ENCODE results near the gene ERAP2.

ERAP2 gene

GRCh38 chr5:96904054-96904931 is 28.0 kb downstream of the ERAP2 start:
- no peak for TF ChIP-seq CTCF (conservative IDR thresholded peaks at IDR 0.05; ENCODE audit: low read depth, low read length)
- DNase-seq (ENCODE audit: low read depth), result no peak
- no peak overlapping the region for H3K4me3 ChIP-seq (ENCODE audit: low read length)

DNA sequence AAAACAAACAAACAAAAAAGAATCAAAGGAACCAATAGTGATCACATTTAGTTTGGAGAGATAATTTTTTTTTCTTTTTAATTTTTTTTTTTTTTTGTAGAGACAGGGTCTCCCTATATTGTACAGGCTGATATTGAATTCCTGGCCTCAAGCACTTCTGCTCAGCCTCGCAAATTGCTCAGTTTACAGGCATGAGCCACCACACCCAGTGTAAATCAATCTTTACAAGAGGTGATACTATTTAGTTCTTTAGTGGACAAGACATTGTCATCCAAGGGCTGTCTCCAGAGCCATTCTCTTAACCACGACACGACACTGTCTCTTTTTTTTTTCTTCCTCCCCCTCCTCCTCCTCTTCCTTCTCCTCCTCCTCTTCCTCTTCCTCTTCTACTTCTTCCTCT is 29.6 kb downstream of the ERAP2 start:
- no peak for TF ChIP-seq CTCF (conservative IDR thresholded peaks at IDR 0.05; ENCODE audit: low read depth, low read length)
- no peak overlapping the region for H3K4me3 ChIP-seq (ENCODE audit: low read length)
- no peak for DNase-seq (ENCODE audit: low read depth)

- no peak for DNase-seq (ENCODE audit: low read depth)
- H3K4me3 ChIP-seq (ENCODE audit: low read length), result no peak overlapping the region
- no peak for TF ChIP-seq CTCF (conservative IDR thresholded peaks at IDR 0.05; ENCODE audit: low read depth, low read length)
Observed at GRCh38 chr5:96909003-96909402, 32.7 kb downstream of the ERAP2 start.

DNA sequence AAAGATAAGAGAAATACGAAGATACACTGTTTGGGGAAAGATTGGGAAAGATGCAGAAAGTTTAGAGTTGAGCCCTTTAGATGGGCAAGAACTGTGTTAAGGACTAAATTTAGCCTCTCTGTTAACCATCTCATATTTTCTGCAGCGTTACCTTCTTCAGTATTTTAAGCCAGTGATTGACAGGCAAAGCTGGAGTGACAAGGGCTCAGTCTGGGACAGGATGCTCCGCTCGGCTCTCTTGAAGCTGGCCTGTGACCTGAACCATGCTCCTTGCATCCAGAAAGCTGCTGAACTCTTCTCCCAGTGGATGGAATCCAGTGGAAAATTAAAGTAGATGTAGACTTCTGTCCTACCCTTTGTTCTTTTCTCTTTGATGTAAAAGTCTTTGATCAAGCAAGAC is 33.1 kb downstream of the ERAP2 start:
- H3K4me3 ChIP-seq (ENCODE audit: low read length), result no peak overlapping the region
- no peak for TF ChIP-seq CTCF (conservative IDR thresholded peaks at IDR 0.05; ENCODE audit: low read depth, low read length)
- DNase-seq (ENCODE audit: low read depth), result no peak

GRCh38 chr5:96911139-96911538 is 34.8 kb downstream of the ERAP2 start:
- no peak for DNase-seq (ENCODE audit: low read depth)
- no peak for TF ChIP-seq CTCF (conservative IDR thresholded peaks at IDR 0.05; ENCODE audit: low read depth, low read length)
- no peak overlapping the region for H3K4me3 ChIP-seq (ENCODE audit: low read length)

DNA sequence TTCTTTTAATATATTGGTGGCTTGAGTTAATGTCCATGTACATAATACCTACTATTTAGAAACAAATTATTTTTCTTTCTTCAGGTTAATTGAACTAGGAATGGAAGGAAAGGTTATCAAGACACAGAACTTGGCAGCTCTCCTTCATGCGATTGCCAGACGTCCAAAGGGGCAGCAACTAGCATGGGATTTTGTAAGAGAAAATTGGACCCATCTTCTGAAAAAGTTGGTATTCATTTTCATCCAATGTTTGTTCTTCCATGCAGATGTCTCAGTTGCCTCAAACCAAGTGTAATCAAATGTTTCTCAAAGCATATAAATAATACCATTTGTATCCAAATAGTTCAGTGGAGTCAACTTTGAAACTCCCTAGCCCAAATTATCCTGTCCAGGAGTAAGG is 36.9 kb downstream of the ERAP2 start:
- DNase-seq (ENCODE audit: low read depth), result no peak
- H3K4me3 ChIP-seq (ENCODE audit: low read length), result no peak overlapping the region
- no peak for TF ChIP-seq CTCF (conservative IDR thresholded peaks at IDR 0.05; ENCODE audit: low read depth, low read length)

- H3K4me3 ChIP-seq (ENCODE audit: low read length), result no peak overlapping the region
- no peak for TF ChIP-seq CTCF (conservative IDR thresholded peaks at IDR 0.05; ENCODE audit: low read depth, low read length)
- DNase-seq (ENCODE audit: low read depth), result no peak
Observed at GRCh38 chr5:96919754-96920197, 43.5 kb downstream of the ERAP2 start.
